CD4-positive, alpha-beta T cell treated with Interleukin-17A for 4 hours (primary cell): Measurements from ENCODE around the gene PPDPF.

ENCODE experiments used
- DNase-seq: peaks from one replicate; pipeline ENCODE4 v3.0.0-alpha.2; 2020; ENCODE audit warnings: mixed read lengths

PPDPF gene

GRCh38 chr20:63522091-63522868 lies 1.7 kb downstream of the PPDPF start:
- DNase-seq: no peak

GRCh38 chr20:63522981-63523611 lies 2.5 kb downstream of the PPDPF start:
- DNase-seq: no peak

- no peak for DNase-seq
Observed at GRCh38 chr20:63525185-63525584, 4.6 kb downstream of the PPDPF start.

GRCh38 chr20:63525971-63526370 lies 5.4 kb downstream of the PPDPF start:
- no peak for DNase-seq

GRCh38 chr20:63527184-63527583 lies 6.6 kb downstream of the PPDPF start:
- no peak for DNase-seq

- DNase-seq: no peak
Observed at GRCh38 chr20:63529180-63529860, 8.8 kb downstream of the PPDPF start.

- no peak for DNase-seq
Observed at GRCh38 chr20:63529861-63530787, 9.6 kb downstream of the PPDPF start.

GRCh38 chr20:63530788-63531160 lies 10.2 kb downstream of the PPDPF start:
- no peak for DNase-seq

GRCh38 chr20:63531686-63532448 lies 11.3 kb downstream of the PPDPF start:
- DNase-seq: no peak

GRCh38 chr20:63532449-63532971 lies 11.9 kb downstream of the PPDPF start:
- DNase-seq: no peak

GRCh38 chr20:63533388-63533787 lies 12.8 kb downstream of the PPDPF start:
- no peak for DNase-seq

- no peak for DNase-seq
Observed at GRCh38 chr20:63533871-63534393, 13.4 kb downstream of the PPDPF start.

GRCh38 chr20:63534427-63534830 lies 13.9 kb downstream of the PPDPF start:
- peak; percentile 1 for DNase-seq

GRCh38 chr20:63534831-63535651 lies 14.5 kb downstream of the PPDPF start:
- peak; percentile 2 for DNase-seq

- no peak for DNase-seq
Observed at GRCh38 chr20:63536241-63536977, 15.8 kb downstream of the PPDPF start.

- DNase-seq: peak; percentile 36
Observed at GRCh38 chr20:63536997-63537524, 16.5 kb downstream of the PPDPF start, which contains the start of gene PTK6. Gene PTK6 (minus strand): TSS chr20:63537376. CDS start chr20:63537314, 62 bp downstream.

- DNase-seq: peak; percentile 93
Observed at GRCh38 chr20:63537525-63538203, 17.1 kb downstream of the PPDPF start.

GRCh38 chr20:63538204-63539091 lies 17.9 kb downstream of the PPDPF start:
- no peak for DNase-seq
